GM23338 (cell line): Measurements from ENCODE around the gene MYMX. TPM values are rescaled to one million over a fixed set of nuclear protein-coding genes. Genes with fewer than 3 reads are reported as not detected.
A peak's percentile ranks its signal among the peaks of the same experiment; 100 is the strongest.

ENCODE experiments used
- ATAC-seq: fragments of 200-7000 bp; cut with Tn5 transposase; 3 replicates; pipeline ENCODE4 v1.9.1; 2020
- DNase-seq: peaks from one replicate; pipeline ENCODE4 v3.0.0-alpha.2; 2015; ENCODE audit warnings: low spot score
- H2AFZ ChIP-seq: fragments of 200-600 bp; sonication (generic); 2 replicates; pipeline ENCODE4 v1.8.0; 2016; ENCODE audit warnings: antibody characterized with exemption, mild to moderate bottlenecking, moderate library complexity
- H3F3A ChIP-seq: fragments of 200-600 bp; sonication (generic); replicated peaks from 2 replicates; pipeline ENCODE4 v1.8.0; 2017; ENCODE audit warnings: antibody characterized with exemption, mixed run types, low read depth
- H3K27ac ChIP-seq: fragments of 200-600 bp; sonication (generic); 2 replicates; pipeline ENCODE4 v1.6.1; 2016; ENCODE audit warnings: low read depth
- H3K27me3 ChIP-seq: fragments of 200-600 bp; sonication (generic); 2 replicates; pipeline ENCODE4 v1.8.0; 2016; ENCODE audit warnings: mild to moderate bottlenecking, mixed run types, moderate library complexity; ENCODE audit not compliant: insufficient read depth
- H3K36me3 ChIP-seq: fragments of 200-600 bp; sonication (generic); 2 replicates; pipeline ENCODE4 v1.8.0; 2016; ENCODE audit warnings: mild to moderate bottlenecking; ENCODE audit not compliant: insufficient read depth
- H3K4me1 ChIP-seq: fragments of 200-600 bp; sonication (generic); 2 replicates; pipeline ENCODE4 v1.8.0; 2016; ENCODE audit warnings: mild to moderate bottlenecking, moderate library complexity; ENCODE audit not compliant: insufficient read depth
- H3K4me2 ChIP-seq: fragments of 200-600 bp; sonication (generic); 2 replicates; pipeline ENCODE4 v1.7.1; 2017; ENCODE audit warnings: mixed run types
- H3K4me3 ChIP-seq: fragments of 200-600 bp; sonication (generic); 2 replicates; pipeline ENCODE4 v1.6.1; 2016; ENCODE audit warnings: mixed run types
- H3K79me2 ChIP-seq: fragments of 200-600 bp; sonication (generic); replicated peaks from 2 replicates; pipeline ENCODE4 v1.8.0; 2017; ENCODE audit warnings: mild to moderate bottlenecking; ENCODE audit not compliant: insufficient read depth
- H3K9me2 ChIP-seq: fragments of 200-600 bp; sonication (generic); 2 replicates; pipeline ENCODE4 v1.8.0; 2017; ENCODE audit not compliant: insufficient read depth
- H4K20me1 ChIP-seq: fragments of 200-600 bp; sonication (generic); replicated peaks from 2 replicates; pipeline ENCODE4 v1.8.0; 2017; ENCODE audit warnings: mild to moderate bottlenecking; ENCODE audit not compliant: insufficient read depth
- H3K27ac Mint-ChIP-seq: 2 replicates; pipeline ENCODE4 v1.8.0; 2020; ENCODE audit warnings: inconsistent platforms, mild to moderate bottlenecking, moderate library complexity, mixed read lengths
- H3K27me3 Mint-ChIP-seq: 3 replicates; pipeline ENCODE4 v1.8.0; 2022; ENCODE audit warnings: low read depth, mild to moderate bottlenecking, moderate library complexity, mixed read lengths, inconsistent platforms; ENCODE audit not compliant: insufficient read depth, poor library complexity
- H3K36me3 Mint-ChIP-seq: 3 replicates; pipeline ENCODE4 v1.8.0; 2021; ENCODE audit warnings: low read depth, mild to moderate bottlenecking, inconsistent platforms, moderate library complexity, mixed read lengths
- H3K4me1 Mint-ChIP-seq: 3 replicates; pipeline ENCODE4 v1.8.0; 2020; ENCODE audit warnings: mild to moderate bottlenecking, inconsistent platforms, mixed read lengths
- H3K4me3 Mint-ChIP-seq: 3 replicates; pipeline ENCODE4 v1.8.0; 2021; ENCODE audit warnings: moderate library complexity, mild to moderate bottlenecking, inconsistent platforms, mixed read lengths
- H3K9me3 Mint-ChIP-seq: 3 replicates; pipeline ENCODE4 v1.8.0; 2020; ENCODE audit warnings: moderate library complexity, mild to moderate bottlenecking, inconsistent platforms, mixed read lengths
- CREB1 ChIP-seq: fragments of 250-450 bp; sonication (Bioruptor Pico); IDR thresholded peaks from 2 replicates; pipeline ENCODE4 v1.5.0; 2020; ENCODE audit warnings: low read depth, mild to moderate bottlenecking, moderate library complexity
- EZH2 ChIP-seq: fragments of 200-600 bp; sonication (generic); IDR thresholded peaks from one replicate; pipeline ENCODE4 v1.8.0; 2017; ENCODE audit warnings: antibody characterized with exemption, mild to moderate bottlenecking, low read depth; ENCODE audit not compliant: unreplicated experiment
- JUNB ChIP-seq: IDR thresholded peaks from one replicate; pipeline ENCODE4 v1.6.1; 2016; ENCODE audit warnings: antibody characterized with exemption; ENCODE audit not compliant: unreplicated experiment
- NANOG ChIP-seq: IDR thresholded peaks from 2 replicates; pipeline ENCODE4 v1.6.1; 2016; ENCODE audit warnings: antibody characterized with exemption, borderline replicate concordance
- POLR2AphosphoS5 ChIP-seq: IDR thresholded peaks from 2 replicates; pipeline ENCODE4 v1.6.1; 2016; ENCODE audit warnings: antibody characterized with exemption, low read depth
- STAT1 ChIP-seq: IDR thresholded peaks from one replicate; pipeline ENCODE4 v1.6.1; 2016; ENCODE audit warnings: antibody characterized with exemption; ENCODE audit not compliant: unreplicated experiment
- ZNF114 ChIP-seq: fragments of 250-450 bp; sonication (Bioruptor Pico); IDR thresholded peaks from 2 replicates; pipeline ENCODE4 v1.5.0; 2020; ENCODE audit warnings: mild to moderate bottlenecking, moderate library complexity
- ZNF331 ChIP-seq: fragments of 250-450 bp; sonication (Bioruptor Pico); IDR thresholded peaks from 2 replicates; pipeline ENCODE4 v1.5.0; 2020; ENCODE audit warnings: low read depth, mild to moderate bottlenecking, moderate library complexity
- polyA plus RNA-seq: library from polyadenylated mRNA; unstranded; fragments of >200 nt; fragmentation: Nextera tagmentation; extraction: Ambion mirVana; gene quantifications from 2 replicates; pipeline ENCODE4 v1.2.1, GENCODE V29; 2016
- total RNA-seq: library from RNA; depleted of rRNA; stranded (reverse); fragments of >200 nt; shearing (Covaris generic); gene quantifications from 2 replicates; pipeline ENCODE4 v1.2.3, GENCODE V29; 2014
- TF ChIP-seq, protein P1 (sequence below), 2 experiments: fragments of 200-600 bp in 1 of 2; sonication (generic) in 1 of 2; conservative IDR thresholded peaks; 2 replicates each; pipeline versions ENCODE4 v1.5.1 to v1.6.1; 2016 to 2017; ENCODE audit warnings: antibody characterized with exemption in 2 of 2, low read depth in 2 of 2, mild to moderate bottlenecking in 2 of 2, moderate library complexity in 1 of 2
- TF ChIP-seq, protein P2 (sequence below): IDR thresholded peaks from one replicate; pipeline ENCODE4 v1.6.1; 2018; ENCODE audit warnings: antibody characterized with exemption; ENCODE audit not compliant: unreplicated experiment

Gene MYMX
- total and polyA plus RNA-seq, 2 experiments from 2014 or later = 2.8 to 7.1 TPM

DNA sequence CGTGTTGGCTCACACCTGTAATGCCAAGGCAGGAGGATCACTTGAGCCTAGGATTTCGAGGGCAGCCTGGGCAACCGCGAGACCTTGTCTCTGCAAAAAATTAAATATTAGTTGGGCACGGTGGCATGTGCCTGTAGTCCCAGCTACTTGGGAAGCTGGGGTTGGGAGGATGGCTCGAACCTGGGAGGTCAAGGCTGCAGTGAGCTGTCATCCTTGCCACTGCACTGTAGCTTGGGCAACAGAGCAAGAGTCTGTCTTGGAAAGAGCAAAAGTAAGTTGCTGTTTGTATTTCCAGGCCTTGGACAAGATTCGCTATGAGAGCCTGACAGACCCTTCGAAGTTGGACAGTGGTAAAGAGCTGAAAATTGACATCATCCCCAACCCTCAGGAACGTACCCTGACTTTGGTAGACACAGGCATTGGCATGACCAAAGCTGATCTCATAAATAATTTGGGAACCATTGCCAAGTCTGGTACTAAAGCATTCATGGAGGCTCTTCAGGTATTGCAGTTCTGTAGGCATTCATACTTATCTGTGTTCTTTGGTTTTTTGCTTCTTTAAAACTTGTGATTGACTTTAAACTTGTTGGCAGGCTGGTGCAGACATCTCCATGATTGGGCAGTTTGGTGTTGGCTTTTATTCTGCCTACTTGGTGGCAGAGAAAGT lies 32.5 kb downstream of the MYMX start (continued):
- TF ChIP-seq, protein P1, sequence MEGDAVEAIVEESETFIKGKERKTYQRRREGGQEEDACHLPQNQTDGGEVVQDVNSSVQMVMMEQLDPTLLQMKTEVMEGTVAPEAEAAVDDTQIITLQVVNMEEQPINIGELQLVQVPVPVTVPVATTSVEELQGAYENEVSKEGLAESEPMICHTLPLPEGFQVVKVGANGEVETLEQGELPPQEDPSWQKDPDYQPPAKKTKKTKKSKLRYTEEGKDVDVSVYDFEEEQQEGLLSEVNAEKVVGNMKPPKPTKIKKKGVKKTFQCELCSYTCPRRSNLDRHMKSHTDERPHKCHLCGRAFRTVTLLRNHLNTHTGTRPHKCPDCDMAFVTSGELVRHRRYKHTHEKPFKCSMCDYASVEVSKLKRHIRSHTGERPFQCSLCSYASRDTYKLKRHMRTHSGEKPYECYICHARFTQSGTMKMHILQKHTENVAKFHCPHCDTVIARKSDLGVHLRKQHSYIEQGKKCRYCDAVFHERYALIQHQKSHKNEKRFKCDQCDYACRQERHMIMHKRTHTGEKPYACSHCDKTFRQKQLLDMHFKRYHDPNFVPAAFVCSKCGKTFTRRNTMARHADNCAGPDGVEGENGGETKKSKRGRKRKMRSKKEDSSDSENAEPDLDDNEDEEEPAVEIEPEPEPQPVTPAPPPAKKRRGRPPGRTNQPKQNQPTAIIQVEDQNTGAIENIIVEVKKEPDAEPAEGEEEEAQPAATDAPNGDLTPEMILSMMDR (conservative IDR thresholded peaks at IDR 0.05; ENCODE audit: low read depth in 2 of 2) = no peak
- TF ChIP-seq ZNF114 (CRISPR knock-in tag) (no peak), CREB1 (no peak), POLR2AphosphoS5 (no peak), NANOG (no peak)
- TF ChIP-seq, protein P2, sequence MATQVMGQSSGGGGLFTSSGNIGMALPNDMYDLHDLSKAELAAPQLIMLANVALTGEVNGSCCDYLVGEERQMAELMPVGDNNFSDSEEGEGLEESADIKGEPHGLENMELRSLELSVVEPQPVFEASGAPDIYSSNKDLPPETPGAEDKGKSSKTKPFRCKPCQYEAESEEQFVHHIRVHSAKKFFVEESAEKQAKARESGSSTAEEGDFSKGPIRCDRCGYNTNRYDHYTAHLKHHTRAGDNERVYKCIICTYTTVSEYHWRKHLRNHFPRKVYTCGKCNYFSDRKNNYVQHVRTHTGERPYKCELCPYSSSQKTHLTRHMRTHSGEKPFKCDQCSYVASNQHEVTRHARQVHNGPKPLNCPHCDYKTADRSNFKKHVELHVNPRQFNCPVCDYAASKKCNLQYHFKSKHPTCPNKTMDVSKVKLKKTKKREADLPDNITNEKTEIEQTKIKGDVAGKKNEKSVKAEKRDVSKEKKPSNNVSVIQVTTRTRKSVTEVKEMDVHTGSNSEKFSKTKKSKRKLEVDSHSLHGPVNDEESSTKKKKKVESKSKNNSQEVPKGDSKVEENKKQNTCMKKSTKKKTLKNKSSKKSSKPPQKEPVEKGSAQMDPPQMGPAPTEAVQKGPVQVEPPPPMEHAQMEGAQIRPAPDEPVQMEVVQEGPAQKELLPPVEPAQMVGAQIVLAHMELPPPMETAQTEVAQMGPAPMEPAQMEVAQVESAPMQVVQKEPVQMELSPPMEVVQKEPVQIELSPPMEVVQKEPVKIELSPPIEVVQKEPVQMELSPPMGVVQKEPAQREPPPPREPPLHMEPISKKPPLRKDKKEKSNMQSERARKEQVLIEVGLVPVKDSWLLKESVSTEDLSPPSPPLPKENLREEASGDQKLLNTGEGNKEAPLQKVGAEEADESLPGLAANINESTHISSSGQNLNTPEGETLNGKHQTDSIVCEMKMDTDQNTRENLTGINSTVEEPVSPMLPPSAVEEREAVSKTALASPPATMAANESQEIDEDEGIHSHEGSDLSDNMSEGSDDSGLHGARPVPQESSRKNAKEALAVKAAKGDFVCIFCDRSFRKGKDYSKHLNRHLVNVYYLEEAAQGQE = no peak

DNA sequence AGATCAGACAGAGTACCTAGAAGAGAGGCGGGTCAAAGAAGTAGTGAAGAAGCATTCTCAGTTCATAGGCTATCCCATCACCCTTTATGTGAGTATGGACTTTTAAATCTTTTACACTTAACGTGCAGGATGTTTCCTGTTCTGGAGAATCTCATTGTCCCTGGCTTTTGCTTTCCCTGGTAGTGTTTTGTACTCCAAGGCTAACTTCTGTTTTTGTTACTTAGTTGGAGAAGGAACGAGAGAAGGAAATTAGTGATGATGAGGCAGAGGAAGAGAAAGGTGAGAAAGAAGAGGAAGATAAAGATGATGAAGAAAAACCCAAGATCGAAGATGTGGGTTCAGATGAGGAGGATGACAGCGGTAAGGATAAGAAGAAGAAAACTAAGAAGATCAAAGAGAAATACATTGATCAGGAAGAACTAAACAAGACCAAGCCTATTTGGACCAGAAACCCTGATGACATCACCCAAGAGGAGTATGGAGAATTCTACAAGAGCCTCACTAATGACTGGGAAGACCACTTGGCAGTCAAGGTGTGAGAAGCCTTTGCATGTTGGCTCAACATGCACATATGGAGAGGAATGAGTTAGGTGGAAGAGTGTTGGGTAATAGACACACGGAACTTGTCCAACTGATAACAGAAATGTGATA lies 33.5 kb downstream of the MYMX start:
- no peak for DNase-seq
- ATAC-seq = no peak
- Mint-ChIP-seq H3K4me3 (peak overlapping the region; percentile 100), H3K27me3 (peaks cover 75% of the 10 kb centered on the region), H3K9me3 (peaks cover 14% of the 10 kb centered on the region), H3K4me1 (peaks cover 56% of the 10 kb centered on the region), H3K27ac (peak overlapping the region; percentile 76), H3K36me3 (peaks cover 83% of the 10 kb centered on the region)
- Histone ChIP-seq H3K4me3 (peak overlapping the region; percentile 100; the same call in 1 of the 2 replicates), H3K36me3 (peaks cover 65% of the 10 kb centered on the region), H3K4me1 (peaks cover 25% of the 10 kb centered on the region), H2AFZ (no peak overlapping the region), H4K20me1 (peaks cover 63% of the 10 kb centered on the region), H3K27me3 (no peaks in the 10 kb centered on the region), H3K9me2 (no peaks in the 10 kb centered on the region), H3K79me2 (peaks cover 61% of the 10 kb centered on the region), H3F3A (peaks cover 85% of the 10 kb centered on the region), H3K4me2 (no peak overlapping the region; the same call in 1 of the 2 replicates), H3K27ac (peak overlapping the region; percentile 99)
- peak; percentile 26 for TF ChIP-seq POLR2AphosphoS5
- no peak for TF ChIP-seq CREB1

DNA sequence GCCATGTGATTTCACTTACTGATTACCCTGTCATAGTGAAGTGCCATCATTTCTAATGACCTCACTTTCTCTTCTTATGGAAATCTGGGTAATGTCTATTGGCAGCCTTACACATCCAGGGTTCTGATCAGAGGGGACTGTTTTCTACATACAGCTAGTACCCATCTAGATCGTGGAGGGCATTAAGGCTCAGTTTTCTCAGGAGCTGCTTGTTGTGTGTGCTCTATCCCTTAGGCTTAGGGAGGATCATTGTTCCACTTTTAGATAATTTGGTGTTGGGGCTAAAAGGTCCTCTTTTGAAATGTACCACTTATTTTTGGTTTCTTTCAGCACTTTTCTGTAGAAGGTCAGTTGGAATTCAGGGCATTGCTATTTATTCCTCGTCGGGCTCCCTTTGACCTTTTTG lies 34.0 kb downstream of the MYMX start:
- Mint-ChIP-seq H3K27me3 (peaks cover 75% of the 10 kb centered on the region), H3K4me3 (peak overlapping the region; percentile 11; the same call in 1 of the 3 replicates), H3K27ac (no peak overlapping the region; the same call in 1 of the 2 replicates), H3K9me3 (peaks cover 13% of the 10 kb centered on the region), H3K4me1 (peaks cover 56% of the 10 kb centered on the region), H3K36me3 (peaks cover 88% of the 10 kb centered on the region)
- TF ChIP-seq POLR2AphosphoS5 (0 out of 2 replicates have a peak, but pooled peaks have one; percentile 11), STAT1 (no peak), ZNF331 (CRISPR knock-in tag) (no peak), EZH2 (no peak), NANOG (no peak), JUNB (no peak)
- peaks cover 63% of the 10 kb centered on the region for H4K20me1 ChIP-seq
- no peak for ATAC-seq
- peaks cover 20% of the 10 kb centered on the region for H3K4me1 ChIP-seq
- peak overlapping the region; percentile 100; the same call in 1 of the 2 replicates for H3K4me3 ChIP-seq
- no peak overlapping the region for H2AFZ ChIP-seq
- peak overlapping the region; percentile 99 for H3K27ac ChIP-seq
- peaks cover 89% of the 10 kb centered on the region for H3F3A ChIP-seq
- H3K27me3 ChIP-seq = no peaks in the 10 kb centered on the region
- 0 out of 2 replicates have a peak overlapping the region, but pooled peaks have one; percentile 14 for H3K4me2 ChIP-seq
- H3K36me3 ChIP-seq = peaks cover 65% of the 10 kb centered on the region
- H3K9me2 ChIP-seq = no peaks in the 10 kb centered on the region
- peaks cover 63% of the 10 kb centered on the region for H3K79me2 ChIP-seq
- no peak for DNase-seq
